Astrocyte (in vitro differentiated cells and primary cell): Measurements from ENCODE around the gene FBXO4. TPM values are rescaled to one million over a fixed set of nuclear protein-coding genes. Genes with fewer than 3 reads are reported as not detected.

Experiments
- DNase-seq: peaks from one replicate; pipeline ENCODE4 v3.0.0-alpha.2; 2010; ENCODE audit warnings: low read depth
- FAIRE-seq: peaks from 2 replicates; lab custom pipeline; 2011; peaks lifted over from hg19 to GRCh38; lab: Jason Lieb, UNC
- H2AFZ ChIP-seq: 2 replicates; pipeline ENCODE4 v1.6.0; 2012; ENCODE audit warnings: low read depth, low read length, inconsistent platforms
- H3K27ac ChIP-seq: 2 replicates; pipeline ENCODE4 v1.5.1; 2011; ENCODE audit warnings: low read depth, low read length, inconsistent platforms
- H3K27me3 ChIP-seq: 2 replicates; pipeline ENCODE4 v1.6.0; 2011; ENCODE audit warnings: low read length, inconsistent platforms; ENCODE audit not compliant: insufficient read depth
- H3K36me3 ChIP-seq: 2 replicates; pipeline ENCODE4 v1.5.1; 2011; ENCODE audit warnings: low read length, inconsistent platforms; ENCODE audit not compliant: insufficient read depth
- H3K4me1 ChIP-seq: 2 replicates; pipeline ENCODE4 v1.5.1; 2011; ENCODE audit warnings: low read length, inconsistent platforms; ENCODE audit not compliant: insufficient read depth
- H3K4me2 ChIP-seq: 2 replicates; pipeline ENCODE4 v1.6.0; 2012; ENCODE audit warnings: low read length, inconsistent platforms
- H3K4me3 ChIP-seq: 2 replicates; pipeline ENCODE4 v1.5.1; 2011; ENCODE audit warnings: low read depth, mild to moderate bottlenecking, low read length, inconsistent platforms; ENCODE audit not compliant: insufficient read depth
- H3K79me2 ChIP-seq: 2 replicates; pipeline ENCODE4 v1.6.0; 2012; ENCODE audit warnings: mild to moderate bottlenecking, low read length, inconsistent platforms; ENCODE audit not compliant: insufficient read depth
- H3K9ac ChIP-seq: 2 replicates; pipeline ENCODE4 v1.6.0; 2012; ENCODE audit warnings: mild to moderate bottlenecking, low read length, inconsistent platforms
- H3K9me3 ChIP-seq: 2 replicates; pipeline ENCODE4 v1.5.1; 2012; ENCODE audit warnings: low read depth, mild to moderate bottlenecking, low read length, inconsistent platforms; ENCODE audit not compliant: insufficient read depth
- H4K20me1 ChIP-seq: 2 replicates; pipeline ENCODE4 v1.6.0; 2012; ENCODE audit warnings: low read length, inconsistent platforms; ENCODE audit not compliant: insufficient read depth
- H3K27ac Mint-ChIP-seq: one replicate; pipeline ENCODE4 v1.8.0; 2021; ENCODE audit warnings: mild to moderate bottlenecking, mixed read lengths; ENCODE audit not compliant: unreplicated experiment
- H3K27me3 Mint-ChIP-seq: one replicate; pipeline ENCODE4 v1.8.0; 2021; ENCODE audit warnings: low read depth, mixed read lengths; ENCODE audit not compliant: unreplicated experiment
- H3K36me3 Mint-ChIP-seq: one replicate; pipeline ENCODE4 v1.8.0; 2021; ENCODE audit warnings: low read depth, mixed read lengths; ENCODE audit not compliant: unreplicated experiment
- H3K4me1 Mint-ChIP-seq: one replicate; pipeline ENCODE4 v1.8.0; 2021; ENCODE audit warnings: low read depth, mixed read lengths; ENCODE audit not compliant: unreplicated experiment
- H3K4me3 Mint-ChIP-seq: one replicate; pipeline ENCODE4 v1.8.0; 2021; ENCODE audit warnings: mild to moderate bottlenecking, moderate library complexity, mixed read lengths; ENCODE audit not compliant: unreplicated experiment
- H3K9me3 Mint-ChIP-seq: one replicate; pipeline ENCODE4 v1.8.0; 2021; ENCODE audit warnings: mild to moderate bottlenecking, mixed read lengths; ENCODE audit not compliant: unreplicated experiment
- CTCF ChIP-seq: IDR thresholded peaks from 2 replicates; pipeline ENCODE4 v1.5.1; 2011; ENCODE audit warnings: low read depth, mild to moderate bottlenecking, inconsistent platforms, low read length, moderate library complexity; ENCODE audit not compliant: insufficient read depth
- EZH2 ChIP-seq: IDR thresholded peaks from 2 replicates; pipeline ENCODE4 v1.6.1; 2012; ENCODE audit warnings: mild to moderate bottlenecking, low read length, inconsistent platforms; ENCODE audit not compliant: insufficient read depth
- total RNA-seq: library from RNA; stranded (reverse); gene quantifications from 2 replicates; pipeline ENCODE4 v1.2.1, GENCODE V29; 2021

The FBXO4 gene
- total RNA-seq, 1 donor from 2014 or later, result 2.0 TPM

- Mint-ChIP-seq H3K27ac (no peak overlapping the region), H3K4me3 (no peak overlapping the region), H3K9me3 (peaks cover 2% of the 10 kb centered on the region), H3K27me3 (peaks cover 16% of the 10 kb centered on the region), H3K36me3 (no peaks in the 10 kb centered on the region), H3K4me1 (peaks cover 2% of the 10 kb centered on the region)
- no peaks in the 10 kb centered on the region for H3K79me2 ChIP-seq
- no peaks in the 10 kb centered on the region for H3K9me3 ChIP-seq
- no peaks in the 10 kb centered on the region for H3K36me3 ChIP-seq
- no peak overlapping the region for H3K27ac ChIP-seq
- peaks cover 6% of the 10 kb centered on the region for H3K27me3 ChIP-seq
- no peak overlapping the region for H3K9ac ChIP-seq
- TF ChIP-seq CTCF, result no peak
- TF ChIP-seq EZH2, result no peak
- H3K4me2 ChIP-seq, result no peak overlapping the region
- no peaks in the 10 kb centered on the region for H4K20me1 ChIP-seq
- DNase-seq, result no peak
- H3K4me1 ChIP-seq, result no peaks in the 10 kb centered on the region
- H3K4me3 ChIP-seq, result no peak overlapping the region
- H2AFZ ChIP-seq, result no peak overlapping the region
- no peak for FAIRE-seq
These were observed 33.9 kb upstream of the FBXO4 start for GRCh38 chr5:41891066-41891707.

GRCh38 chr5:41892031-41892430 is 33.0 kb upstream of the FBXO4 start:
- no peaks in the 10 kb centered on the region for H3K36me3 Mint-ChIP-seq
- no peak overlapping the region for H3K27ac Mint-ChIP-seq
- no peak overlapping the region for H3K4me3 ChIP-seq
- no peak overlapping the region for H3K9ac ChIP-seq
- H3K79me2 ChIP-seq, result no peaks in the 10 kb centered on the region
- FAIRE-seq (no peak), DNase-seq (no peak)
- peaks cover 2% of the 10 kb centered on the region for H3K4me1 Mint-ChIP-seq
- H3K27ac ChIP-seq, result no peak overlapping the region
- no peak overlapping the region for H3K4me2 ChIP-seq
- peaks cover 2% of the 10 kb centered on the region for H3K9me3 Mint-ChIP-seq
- no peaks in the 10 kb centered on the region for H3K9me3 ChIP-seq
- no peaks in the 10 kb centered on the region for H3K36me3 ChIP-seq
- no peak overlapping the region for H2AFZ ChIP-seq
- no peak overlapping the region for H3K4me3 Mint-ChIP-seq
- H3K4me1 ChIP-seq, result no peaks in the 10 kb centered on the region
- TF ChIP-seq EZH2, result no peak
- no peak for TF ChIP-seq CTCF
- peaks cover 20% of the 10 kb centered on the region for H3K27me3 Mint-ChIP-seq
- H4K20me1 ChIP-seq, result no peaks in the 10 kb centered on the region
- H3K27me3 ChIP-seq, result peaks cover 6% of the 10 kb centered on the region
